Left lung (tissue), 10 donors: ENCODE measurements around the gene NR5A1. TPM values are rescaled to one million over a fixed set of nuclear protein-coding genes. Genes with fewer than 3 reads are reported as not detected.
A peak's percentile ranks its signal among the peaks of the same experiment; 100 is the strongest.

Experiments used
- ATAC-seq: fragments of 200-7000 bp; cut with Tn5 transposase; one replicate; pipeline ENCODE4 v1.9.1; 2020; ENCODE audit warnings: moderate library complexity
- DNase-seq, 4 donors: peaks; one replicate each; pipeline ENCODE4 v3.0.0-alpha.2; 2013 to 2020
- H3K27ac ChIP-seq, 2 donors: fragments of 200-600 bp; sonication (generic) in 1 of 2; one replicate each; pipeline versions ENCODE4 v1.5.0 to v1.8.0; 2020 to 2021
- H3K27me3 ChIP-seq, 2 donors: fragments of 200-600 bp; sonication (generic) in 1 of 2; one replicate each; pipeline versions ENCODE4 v1.5.0 to v1.8.0; 2020 to 2021
- H3K36me3 ChIP-seq, 2 donors: fragments of 200-600 bp; sonication (generic) in 1 of 2; one replicate each; pipeline versions ENCODE4 v1.5.0 to v1.8.0; 2020 to 2021
- H3K4me1 ChIP-seq, 2 donors: fragments of 200-600 bp; one replicate each; pipeline ENCODE4 v1.8.0; 2021
- H3K4me3 ChIP-seq, 2 donors: fragments of 200-600 bp; sonication (generic) in 1 of 2; one replicate each; pipeline versions ENCODE4 v1.5.0 to v1.8.0; 2020 to 2021; ENCODE audit warnings: mild to moderate bottlenecking in 1 of 2
- H3K9me3 ChIP-seq, 2 donors: fragments of 200-600 bp; sonication (generic) in 1 of 2; one replicate each; pipeline versions ENCODE4 v1.5.0 to v1.8.0; 2020 to 2021
- CTCF ChIP-seq, 2 donors: fragments of 200-600 bp; sonication (generic) in 1 of 2; IDR thresholded peaks; one replicate each; pipeline versions ENCODE4 v1.5.0 to v1.8.0; 2021; ENCODE audit warnings: antibody characterized with exemption in 2 of 2
- intact Hi-C, 2 donors: fragments of 100-400 bp; cut with DNase I; formaldehyde crosslinking; loops; one replicate each; pipeline versions ENCODE4 v1.11.2 to v1.14.2; 2022
- polyA plus RNA-seq, 6 donors: library from polyadenylated mRNA; unstranded; fragments of 120-200 nt; gene quantifications; one replicate each; pipeline ENCODE4 v1.2.1, GENCODE V29; 2013; ENCODE audit not compliant: insufficient read length in 6 of 6
- total RNA-seq, 2 donors: library from RNA; stranded (reverse); fragmentation: NEBNext Ultra II Directional; extraction: Animal tissue kit (Norgen Biotek cat#: 25700); gene quantifications; one replicate each; pipeline ENCODE4 v1.2.1, GENCODE V29; 2021
- donor health status: DM: no; HTN: yes; CAD: no.
- donor health status: DM: no; HTN: no; CAD: no.

Gene NR5A1
- total and polyA plus RNA-seq, 8 donors: 0.06 to 0.26 (median 0.14) TPM; not detected in 5

GRCh38 chr9:124503713-124504529, 3.3 kb downstream of the NR5A1 start:
- no peaks in the 10 kb centered on the region for H3K9me3 ChIP-seq
- no peak overlapping the region for H3K27ac ChIP-seq
- H3K27me3 ChIP-seq: peaks cover 45 to 73% of the 10 kb centered on the region in 2 donors
- DNase-seq (peak in 2 of 4 donors; percentile 36 to 64), ATAC-seq (no peak)
- intact Hi-C loops: no loop called here
- H3K4me3 ChIP-seq: peak overlapping the region in 1 of 2 donors; percentile 14
- peaks cover 4 to 8% of the 10 kb centered on the region in 2 donors for H3K4me1 ChIP-seq
- no peak for TF ChIP-seq CTCF (IDR thresholded peaks at IDR 0.05)
- H3K36me3 ChIP-seq: no peaks in the 10 kb centered on the region

GRCh38 chr9:124502711-124503702, 4.2 kb downstream of the NR5A1 start:
- Histone ChIP-seq H3K27ac (no peak overlapping the region), H3K9me3 (no peaks in the 10 kb centered on the region), H3K4me3 (no peak overlapping the region), H3K27me3 (peaks cover 45 to 79% of the 10 kb centered on the region in 2 donors), H3K36me3 (no peaks in the 10 kb centered on the region), H3K4me1 (peaks cover 4 to 8% of the 10 kb centered on the region in 2 donors)
- intact Hi-C loops: no loop called here
- ATAC-seq: no peak
- no peak for TF ChIP-seq CTCF (IDR thresholded peaks at IDR 0.05)
- peak in 1 of 4 donors; percentile 64 for DNase-seq

GRCh38 chr9:124501771-124502320, 5.4 kb downstream of the NR5A1 start:
- no peaks in the 10 kb centered on the region for H3K36me3 ChIP-seq
- TF ChIP-seq CTCF (IDR thresholded peaks at IDR 0.05): no peak
- H3K27ac ChIP-seq: no peak overlapping the region
- H3K27me3 ChIP-seq: peaks cover 45 to 79% of the 10 kb centered on the region in 2 donors
- H3K4me1 ChIP-seq: peaks cover 4 to 8% of the 10 kb centered on the region in 2 donors
- peak in 1 of 4 donors; percentile 49 for DNase-seq
- H3K4me3 ChIP-seq: no peak overlapping the region
- intact Hi-C loops: no loop called here
- no peak for ATAC-seq
- H3K9me3 ChIP-seq: no peaks in the 10 kb centered on the region

GRCh38 chr9:124500796-124501611, 6.2 kb downstream of the NR5A1 start:
- intact Hi-C loops: no loop called here

More at GRCh38 chr9:124500796-124501611, 6.2 kb downstream of the NR5A1 start:
- TF ChIP-seq CTCF (IDR thresholded peaks at IDR 0.05): no peak
- peaks cover 45 to 73% of the 10 kb centered on the region in 2 donors for H3K27me3 ChIP-seq
- no peaks in the 10 kb centered on the region for H3K9me3 ChIP-seq
- ATAC-seq (no peak), DNase-seq (peak in 1 of 4 donors; percentile 49)
- no peak overlapping the region for H3K4me3 ChIP-seq
- H3K4me1 ChIP-seq: peaks cover 4 to 8% of the 10 kb centered on the region in 2 donors
- no peak overlapping the region for H3K27ac ChIP-seq
- no peaks in the 10 kb centered on the region for H3K36me3 ChIP-seq
